ENCODE measurements around the gene HOXA6. TPM values are rescaled to one million over a fixed set of nuclear protein-coding genes. Genes with fewer than 3 reads are reported as not detected.
A peak's percentile ranks its signal among the peaks of the same experiment; 100 is the strongest.

Gene HOXA6
- total RNA-seq, 4 donors from 2014 or later: 1.1 to 1.6 TPM; not detected in 2

DNA sequence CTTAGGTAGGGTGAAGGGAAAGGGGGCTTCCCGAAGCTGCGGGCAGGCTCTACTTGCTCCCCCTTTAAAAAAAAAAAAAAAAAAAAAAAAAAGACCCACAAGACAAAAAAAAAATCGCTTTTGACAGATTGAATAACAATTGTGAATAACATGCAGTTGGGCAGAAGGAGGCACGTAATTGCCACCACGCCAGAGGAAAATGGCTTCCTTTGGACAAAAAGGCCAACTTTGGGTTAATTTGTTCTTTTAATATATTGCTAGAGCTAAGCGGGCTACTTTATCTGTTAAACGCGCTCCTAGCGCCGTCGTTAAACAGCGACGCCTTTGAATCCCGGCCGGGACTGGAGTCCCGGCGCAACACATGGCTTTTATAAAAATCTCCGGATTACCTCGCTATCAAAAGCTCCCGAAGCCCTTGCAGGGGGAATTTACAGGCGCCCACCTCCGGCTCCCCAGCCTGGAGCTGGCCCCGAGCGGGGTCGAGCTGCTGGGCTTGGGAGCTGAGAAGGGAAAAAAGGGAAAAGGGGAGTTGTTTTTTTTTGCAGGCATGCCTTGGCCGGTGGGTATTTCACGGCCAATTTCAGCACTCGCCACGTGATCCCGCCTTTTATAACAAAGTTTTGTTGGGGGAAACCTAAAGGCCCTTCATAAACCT lies 36.2 kb upstream of the HOXA6 start:
- Histone ChIP-seq H3K36me3 (no peaks in the 10 kb centered on the region), H3K27me3 (peaks cover 96% of the 10 kb centered on the region), H3K4me1 (peaks cover 21 to 40% of the 10 kb centered on the region in 2 donors), H3K9me3 (no peaks in the 10 kb centered on the region), H3K27ac (no peak overlapping the region), H3K4me3 (replicated peaks in 1 of 3) (peak overlapping the region in 1 of 3 donors; percentile 4)
- WGBS, 2 donors: 6 to 8% methylated on average over 29 to 30 of the region's 30 CpGs
- intact Hi-C loops (cut with DNase I): no loop called here
- no peak for DNase-seq
- TF ChIP-seq, protein P1, sequence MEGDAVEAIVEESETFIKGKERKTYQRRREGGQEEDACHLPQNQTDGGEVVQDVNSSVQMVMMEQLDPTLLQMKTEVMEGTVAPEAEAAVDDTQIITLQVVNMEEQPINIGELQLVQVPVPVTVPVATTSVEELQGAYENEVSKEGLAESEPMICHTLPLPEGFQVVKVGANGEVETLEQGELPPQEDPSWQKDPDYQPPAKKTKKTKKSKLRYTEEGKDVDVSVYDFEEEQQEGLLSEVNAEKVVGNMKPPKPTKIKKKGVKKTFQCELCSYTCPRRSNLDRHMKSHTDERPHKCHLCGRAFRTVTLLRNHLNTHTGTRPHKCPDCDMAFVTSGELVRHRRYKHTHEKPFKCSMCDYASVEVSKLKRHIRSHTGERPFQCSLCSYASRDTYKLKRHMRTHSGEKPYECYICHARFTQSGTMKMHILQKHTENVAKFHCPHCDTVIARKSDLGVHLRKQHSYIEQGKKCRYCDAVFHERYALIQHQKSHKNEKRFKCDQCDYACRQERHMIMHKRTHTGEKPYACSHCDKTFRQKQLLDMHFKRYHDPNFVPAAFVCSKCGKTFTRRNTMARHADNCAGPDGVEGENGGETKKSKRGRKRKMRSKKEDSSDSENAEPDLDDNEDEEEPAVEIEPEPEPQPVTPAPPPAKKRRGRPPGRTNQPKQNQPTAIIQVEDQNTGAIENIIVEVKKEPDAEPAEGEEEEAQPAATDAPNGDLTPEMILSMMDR (IDR thresholded peaks at IDR 0.05): no peak
- no peak for TF ChIP-seq POLR2A (IDR thresholded peaks at IDR 0.05)

DNA sequence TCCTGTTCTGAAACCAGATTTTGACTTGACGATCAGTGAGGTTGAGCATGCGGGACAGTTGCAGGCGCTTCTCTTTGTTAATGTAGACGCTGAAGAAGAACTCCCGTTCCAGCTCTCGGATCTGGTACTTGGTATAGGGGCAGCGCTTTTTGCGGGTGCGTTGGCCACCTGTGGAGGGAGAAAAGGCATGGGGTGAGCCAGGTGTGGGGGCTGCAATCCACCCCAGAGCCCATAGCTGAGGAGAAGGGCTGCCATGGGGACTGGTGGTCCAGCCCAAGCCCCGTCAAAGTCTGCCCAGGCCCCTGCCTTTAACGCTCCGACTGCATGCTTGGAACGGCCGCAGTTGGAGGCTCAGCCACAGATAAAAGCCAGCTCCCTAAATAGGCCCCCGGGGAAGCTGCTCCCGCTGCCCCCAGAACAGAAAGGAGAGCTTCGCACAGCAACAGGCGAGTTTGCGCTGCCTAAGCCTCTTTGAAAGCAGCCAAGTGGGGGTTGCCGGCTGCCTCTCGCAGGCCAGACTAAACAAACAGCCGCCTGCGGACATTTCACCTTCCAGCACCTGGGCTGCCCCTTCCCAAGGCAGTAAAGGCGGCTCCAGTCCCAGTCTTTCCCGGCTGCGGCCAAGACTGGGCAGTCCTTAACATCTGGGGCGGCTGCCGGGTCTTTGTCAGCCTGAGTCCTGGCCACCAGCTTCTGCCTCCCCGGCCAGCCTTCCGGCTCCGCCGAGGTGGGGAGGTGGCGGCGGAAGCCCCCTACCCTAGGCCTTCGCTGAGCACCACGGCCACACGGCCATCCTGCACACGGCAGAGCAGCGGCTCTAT lies 35.5 kb upstream of the HOXA6 start:
- WGBS, 2 donors: 12% methylated on average over 24 to 31 of the region's 39 CpGs
- TF ChIP-seq POLR2A (IDR thresholded peaks at IDR 0.05): no peak
- TF ChIP-seq, protein P1 (IDR thresholded peaks at IDR 0.05): no peak
- intact Hi-C loops (cut with DNase I): no loop called here
- Histone ChIP-seq H3K4me3 (replicated peaks in 1 of 3) (no peak overlapping the region), H3K4me1 (peaks cover 15 to 33% of the 10 kb centered on the region in 2 donors), H3K27me3 (peaks cover 96% of the 10 kb centered on the region), H3K27ac (no peak overlapping the region), H3K36me3 (no peaks in the 10 kb centered on the region), H3K9me3 (no peaks in the 10 kb centered on the region)
- DNase-seq: no peak

DNA sequence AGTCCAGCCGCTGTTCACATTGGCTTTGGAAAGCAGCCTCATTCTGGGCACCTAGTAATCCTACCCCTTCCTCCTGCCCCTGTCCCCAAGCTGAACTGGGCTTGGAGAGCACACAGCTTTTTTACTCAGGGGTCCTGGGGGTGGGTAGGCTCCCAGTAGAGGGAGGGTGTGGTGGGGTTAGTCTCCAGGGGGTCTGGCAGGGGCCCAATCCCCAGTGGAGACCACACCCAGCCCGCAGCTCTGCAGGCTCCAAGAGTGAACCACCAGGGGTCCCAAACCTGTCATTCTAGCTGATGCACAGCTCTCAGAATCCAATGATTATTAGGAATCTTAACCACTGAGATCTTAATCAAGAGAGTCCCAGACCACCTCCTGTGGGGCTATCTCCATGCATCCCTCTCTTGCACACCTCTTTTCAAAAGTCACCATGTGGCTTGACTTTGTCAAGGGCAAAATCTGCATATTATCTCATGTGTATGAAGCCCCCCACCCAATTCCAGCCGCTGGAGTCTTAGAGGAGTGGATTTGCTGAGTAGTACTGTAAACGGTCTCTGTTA lies 34.8 kb upstream of the HOXA6 start:
- 19 to 26% methylated on average over 3 to 4 of the region's 4 CpGs for WGBS, 2 donors
- H3K9me3 ChIP-seq: no peaks in the 10 kb centered on the region
- no peak for DNase-seq
- H3K4me1 ChIP-seq: peaks cover 15 to 28% of the 10 kb centered on the region in 2 donors
- H3K27me3 ChIP-seq: peaks cover 92% of the 10 kb centered on the region
- no peak for TF ChIP-seq POLR2A (IDR thresholded peaks at IDR 0.05)
- intact Hi-C loops (cut with DNase I): no loop called here
- H3K36me3 ChIP-seq: no peaks in the 10 kb centered on the region
- no peak overlapping the region for H3K4me3 ChIP-seq (replicated peaks in 1 of 3)
- H3K27ac ChIP-seq: no peak overlapping the region

DNA sequence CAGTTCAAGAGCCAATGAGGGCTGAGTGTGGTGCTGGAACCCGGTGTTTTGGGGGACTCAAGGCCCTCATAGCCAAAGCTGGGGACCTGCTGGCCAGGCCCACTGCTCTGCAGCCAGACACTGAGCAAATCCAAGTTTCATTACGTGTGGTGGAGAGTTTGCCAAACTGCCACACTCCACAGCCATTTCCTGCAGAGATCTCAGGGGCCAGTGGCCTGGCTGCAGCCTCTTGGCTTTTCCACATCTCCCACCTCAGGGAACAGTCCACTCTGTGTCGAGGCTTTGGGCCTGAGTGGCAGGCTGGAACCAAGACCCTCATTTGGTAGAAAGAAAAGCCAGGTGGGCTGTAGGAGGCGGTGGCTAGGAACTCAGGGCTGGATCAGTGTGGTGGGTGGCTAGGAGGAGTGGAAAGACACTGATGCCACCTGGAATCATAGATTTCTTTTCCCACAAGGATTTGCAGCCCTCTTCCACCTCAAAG lies 34.3 kb upstream of the HOXA6 start:
- H3K4me3 ChIP-seq (replicated peaks in 1 of 3): no peak overlapping the region
- H3K9me3 ChIP-seq: no peaks in the 10 kb centered on the region
- H3K27ac ChIP-seq: no peak overlapping the region
- no peak for DNase-seq
- TF ChIP-seq, protein P1 (IDR thresholded peaks at IDR 0.05): no peak
- no peak for TF ChIP-seq POLR2A (IDR thresholded peaks at IDR 0.05)
- no peaks in the 10 kb centered on the region for H3K36me3 ChIP-seq
- WGBS, 2 donors: 27 to 44% methylated on average over 4 of the region's 4 CpGs
- H3K4me1 ChIP-seq: peaks cover 15 to 28% of the 10 kb centered on the region in 2 donors
- peaks cover 88% of the 10 kb centered on the region for H3K27me3 ChIP-seq
- intact Hi-C loops (cut with DNase I): no loop called here

DNA sequence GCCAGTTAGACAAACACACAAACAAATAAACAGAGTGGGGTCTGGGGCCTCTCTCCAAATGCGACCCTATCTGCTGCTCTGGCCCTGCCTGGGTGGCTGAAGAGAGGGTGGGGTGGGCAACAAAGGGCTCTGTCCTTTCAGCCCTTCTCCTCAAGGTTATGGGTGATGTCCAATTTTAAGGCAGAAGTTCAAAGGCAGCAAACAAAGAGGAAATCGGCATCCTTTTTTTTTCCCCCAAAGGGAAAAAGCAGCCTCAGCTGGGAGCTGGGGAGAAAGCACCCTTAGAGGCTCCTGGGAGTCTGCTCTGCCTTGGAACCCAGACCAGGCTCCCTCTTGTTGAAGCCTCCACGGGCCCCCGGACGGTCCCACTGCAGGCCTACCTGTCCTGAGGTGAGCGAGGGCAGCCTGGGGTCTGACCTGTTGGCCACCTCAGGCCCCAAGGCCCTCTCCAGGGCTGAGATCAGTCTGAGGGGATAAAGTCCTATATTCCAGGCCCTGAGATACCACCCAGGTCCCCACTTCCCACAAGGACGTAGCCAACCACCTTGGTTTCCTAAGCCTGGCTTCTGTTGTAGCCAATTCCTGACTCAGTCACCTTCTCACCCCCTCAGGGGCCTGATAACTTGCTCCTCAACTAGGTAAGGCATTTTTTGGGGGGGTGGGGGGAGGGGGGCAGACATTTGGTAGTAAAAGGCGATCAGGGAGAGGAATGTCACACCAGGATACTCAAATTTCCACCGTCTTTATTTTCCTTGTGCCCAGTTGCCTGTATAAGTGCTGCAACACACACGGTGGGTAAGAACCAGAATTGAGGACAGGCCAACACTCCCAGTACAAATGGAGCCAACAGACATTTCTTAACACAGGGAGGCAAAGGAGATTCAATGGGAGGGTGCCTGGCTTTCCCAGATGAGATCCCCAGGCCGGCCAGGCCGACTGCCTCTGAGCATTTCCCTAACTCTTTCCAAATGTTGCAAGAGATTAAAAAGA lies 33.2 kb upstream of the HOXA6 start:
- H3K36me3 ChIP-seq: no peaks in the 10 kb centered on the region
- no peak overlapping the region for H3K4me3 ChIP-seq (replicated peaks in 1 of 3)
- H3K9me3 ChIP-seq: no peaks in the 10 kb centered on the region
- intact Hi-C loops (cut with DNase I): no loop called here
- WGBS, 2 donors: 33 to 48% methylated on average over 10 to 12 of the region's 12 CpGs
- no peak overlapping the region for H3K27ac ChIP-seq
- peaks cover 15 to 28% of the 10 kb centered on the region in 2 donors for H3K4me1 ChIP-seq
- no peak for DNase-seq
- H3K27me3 ChIP-seq: peaks cover 88% of the 10 kb centered on the region
- no peak for TF ChIP-seq POLR2A (IDR thresholded peaks at IDR 0.05)
- TF ChIP-seq, protein P1 (IDR thresholded peaks at IDR 0.05): no peak
